ENCODE results near the gene PAQR9.

Gene PAQR9

DNA sequence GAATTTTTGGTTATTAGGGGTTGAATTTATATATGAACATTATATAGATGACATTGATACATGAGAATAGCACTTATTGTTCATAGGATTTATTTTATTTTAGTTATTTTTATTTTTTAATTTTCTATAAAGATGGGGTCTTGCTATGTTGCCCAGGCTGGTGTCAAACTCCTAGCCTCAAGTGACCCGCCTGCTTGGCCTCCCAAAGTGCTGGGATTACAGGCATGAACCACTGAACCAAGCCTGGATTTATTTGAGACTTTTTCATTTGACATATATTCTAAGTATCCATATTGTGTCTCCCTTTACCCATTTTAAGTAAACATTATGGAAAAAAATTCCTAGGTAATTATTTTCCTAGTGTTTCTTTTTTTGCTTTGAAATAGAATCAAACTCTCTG is 12.5 kb downstream of the PAQR9 start:
- TF ChIP-seq CTCF (IDR thresholded peaks at IDR 0.05; ENCODE audit: low read depth, low read length): no peak
- H3K4me3 ChIP-seq (ENCODE audit: low read depth, low read length): no peak overlapping the region

DNA sequence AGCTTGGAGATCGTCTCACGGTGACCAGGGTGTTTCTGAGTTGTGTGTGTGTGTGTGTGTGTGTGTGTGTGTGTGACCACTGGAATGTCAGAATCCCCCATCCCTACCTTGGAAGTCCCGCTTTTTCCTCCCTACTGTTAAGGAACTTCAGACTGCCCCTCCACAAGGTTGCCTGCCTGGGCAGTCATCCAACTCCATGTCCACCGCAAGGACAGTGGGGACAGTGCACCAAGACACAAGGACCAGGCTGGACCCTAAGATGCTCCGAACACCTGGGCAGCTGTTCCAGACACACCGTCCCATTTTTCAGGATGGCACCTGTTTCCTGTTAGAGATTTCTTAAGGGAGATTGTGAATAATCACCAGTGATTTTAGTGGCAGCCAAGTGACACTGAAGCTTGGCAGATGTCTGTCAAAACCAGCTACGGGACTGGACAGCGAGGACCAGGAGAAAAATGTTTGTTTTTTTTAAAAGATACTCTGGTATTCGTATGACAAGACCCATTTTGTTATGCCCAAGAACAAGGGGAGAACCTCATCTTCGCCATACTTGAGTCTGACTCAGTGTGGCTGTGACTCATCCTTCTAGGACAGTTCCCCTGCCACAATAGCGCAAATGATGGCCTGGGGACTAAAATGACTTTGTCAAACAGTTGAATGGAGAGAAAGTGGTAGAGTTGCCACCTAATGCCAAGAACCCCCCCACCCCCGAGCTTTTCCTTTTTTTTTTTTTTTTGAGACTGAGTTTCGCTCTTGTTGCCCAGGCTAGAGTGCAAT is 15.5 kb downstream of the PAQR9 start:
- TF ChIP-seq CTCF (IDR thresholded peaks at IDR 0.05; ENCODE audit: low read depth, low read length): no peak
- H3K4me3 ChIP-seq (ENCODE audit: low read depth, low read length): no peak overlapping the region

DNA sequence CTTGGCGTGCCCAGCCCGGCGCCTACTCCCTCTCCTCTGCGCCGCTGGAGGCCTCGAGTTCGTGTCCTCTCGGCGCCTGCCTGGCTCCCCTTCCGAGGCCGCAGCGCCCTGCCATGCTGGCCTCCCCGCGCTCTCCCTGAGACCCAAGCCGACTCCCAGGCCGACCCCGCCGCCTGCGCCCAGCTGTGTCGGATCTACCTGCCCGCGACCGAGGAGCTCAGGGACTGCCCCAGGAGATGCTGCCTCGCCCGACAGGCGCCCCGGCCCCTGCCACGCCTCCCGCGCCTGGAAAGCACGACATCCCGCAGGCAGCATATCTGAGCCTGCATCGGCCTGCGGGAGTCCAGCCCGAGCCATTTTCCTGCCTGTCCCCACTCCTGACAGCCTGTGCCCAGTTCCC is 16.1 kb downstream of the PAQR9 start:
- no peak for TF ChIP-seq CTCF (IDR thresholded peaks at IDR 0.05; ENCODE audit: low read depth, low read length)
- H3K4me3 ChIP-seq (ENCODE audit: low read depth, low read length): no peak overlapping the region

GRCh38 chr3:142946861-142947260 is 16.6 kb downstream of the PAQR9 start:
- H3K4me3 ChIP-seq (ENCODE audit: low read depth, low read length): no peak overlapping the region
- TF ChIP-seq CTCF (IDR thresholded peaks at IDR 0.05; ENCODE audit: low read depth, low read length): no peak

GRCh38 chr3:142945023-142945422 is 18.5 kb downstream of the PAQR9 start:
- TF ChIP-seq CTCF (IDR thresholded peaks at IDR 0.05; ENCODE audit: low read depth, low read length): no peak
- H3K4me3 ChIP-seq (ENCODE audit: low read depth, low read length): no peak overlapping the region

- TF ChIP-seq CTCF (IDR thresholded peaks at IDR 0.05; ENCODE audit: low read depth, low read length): no peak
Measured at GRCh38 chr3:142944342-142944741, 19.1 kb downstream of the PAQR9 start.

GRCh38 chr3:142943870-142944269 is 19.6 kb downstream of the PAQR9 start:
- H3K4me3 ChIP-seq (ENCODE audit: low read depth, low read length): no peak overlapping the region
- TF ChIP-seq CTCF (IDR thresholded peaks at IDR 0.05; ENCODE audit: low read depth, low read length): no peak

More at GRCh38 chr3:142944342-142944741, 19.1 kb downstream of the PAQR9 start:
- no peak overlapping the region for H3K4me3 ChIP-seq (ENCODE audit: low read depth, low read length)
